Prostate gland (tissue), 2 donors: ENCODE results near the gene USP35.

Experiments
- POLR2A ChIP-seq: fragments of 450-650 bp; IDR thresholded peaks from one replicate; pipeline ENCODE4 v1.6.1; 2016; ENCODE audit warnings: antibody characterized with exemption, mild to moderate bottlenecking
- TF ChIP-seq, protein P1 (sequence below), 4 experiments: fragments of 200-600 bp in 2 of 4; fragments of 450-650 bp in 2 of 4; sonication (generic) in 2 of 4; IDR thresholded peaks; 1 replicate in 3 of 4; 2 replicates in 1 of 4; pipeline ENCODE4 v1.5.1; 2016 to 2019; ENCODE audit warnings: antibody characterized with exemption in 4 of 4, mild to moderate bottlenecking in 2 of 4, moderate library complexity in 2 of 4

DNA sequence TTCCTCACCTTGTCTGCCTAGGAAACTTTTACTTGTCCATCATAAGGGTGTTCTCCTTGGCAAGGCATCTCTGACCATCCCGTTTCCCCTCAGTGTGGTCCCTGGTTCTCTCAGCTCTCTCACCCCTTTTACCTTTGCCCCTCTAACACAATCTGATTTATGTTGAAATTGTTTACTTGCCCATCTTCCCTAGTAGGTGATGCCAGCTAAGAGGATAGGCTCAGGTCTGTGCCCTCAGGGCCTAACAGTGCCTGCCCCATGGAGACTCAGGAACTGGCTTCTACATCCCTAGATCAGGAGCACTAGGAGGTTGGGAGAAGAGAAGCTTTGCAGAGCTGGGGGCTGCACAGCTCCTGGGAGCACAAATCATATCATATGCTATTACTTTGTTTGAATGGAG lies 28.2 kb upstream of the USP35 start:
- TF ChIP-seq, protein P1, sequence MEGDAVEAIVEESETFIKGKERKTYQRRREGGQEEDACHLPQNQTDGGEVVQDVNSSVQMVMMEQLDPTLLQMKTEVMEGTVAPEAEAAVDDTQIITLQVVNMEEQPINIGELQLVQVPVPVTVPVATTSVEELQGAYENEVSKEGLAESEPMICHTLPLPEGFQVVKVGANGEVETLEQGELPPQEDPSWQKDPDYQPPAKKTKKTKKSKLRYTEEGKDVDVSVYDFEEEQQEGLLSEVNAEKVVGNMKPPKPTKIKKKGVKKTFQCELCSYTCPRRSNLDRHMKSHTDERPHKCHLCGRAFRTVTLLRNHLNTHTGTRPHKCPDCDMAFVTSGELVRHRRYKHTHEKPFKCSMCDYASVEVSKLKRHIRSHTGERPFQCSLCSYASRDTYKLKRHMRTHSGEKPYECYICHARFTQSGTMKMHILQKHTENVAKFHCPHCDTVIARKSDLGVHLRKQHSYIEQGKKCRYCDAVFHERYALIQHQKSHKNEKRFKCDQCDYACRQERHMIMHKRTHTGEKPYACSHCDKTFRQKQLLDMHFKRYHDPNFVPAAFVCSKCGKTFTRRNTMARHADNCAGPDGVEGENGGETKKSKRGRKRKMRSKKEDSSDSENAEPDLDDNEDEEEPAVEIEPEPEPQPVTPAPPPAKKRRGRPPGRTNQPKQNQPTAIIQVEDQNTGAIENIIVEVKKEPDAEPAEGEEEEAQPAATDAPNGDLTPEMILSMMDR (IDR thresholded peaks at IDR 0.05) = no peak
- no peak for TF ChIP-seq POLR2A
